ENCODE data around the gene KRT72. TPM values are rescaled to one million over a fixed set of nuclear protein-coding genes. Genes with fewer than 3 reads are reported as not detected.

Gene KRT72
- total RNA-seq, 1 donor = not detected

DNA sequence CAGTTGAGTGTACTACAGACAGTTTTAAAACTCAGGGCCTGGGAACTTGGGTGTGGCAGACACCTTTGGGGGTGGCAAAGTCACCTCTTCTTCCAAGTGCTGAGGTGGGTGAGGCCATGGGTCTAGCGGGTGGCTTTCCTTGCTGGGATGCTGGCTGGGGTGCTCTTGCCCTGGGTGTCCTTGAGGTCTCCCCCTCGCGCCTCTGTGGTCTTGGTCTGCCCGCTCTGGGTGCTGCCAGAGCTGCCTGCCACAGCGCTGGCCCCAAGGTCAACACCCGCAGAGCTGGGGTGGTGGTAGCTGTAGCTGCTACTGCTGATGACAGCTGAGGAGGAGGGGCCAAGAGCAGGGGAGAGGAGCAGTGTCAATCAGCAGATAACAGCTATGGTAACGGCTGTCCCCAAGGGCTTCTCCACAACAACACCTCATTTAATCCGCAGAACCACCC is 34.4 kb downstream of the KRT72 start:
- no peak for DNase-seq (ENCODE audit: low read depth)

DNA sequence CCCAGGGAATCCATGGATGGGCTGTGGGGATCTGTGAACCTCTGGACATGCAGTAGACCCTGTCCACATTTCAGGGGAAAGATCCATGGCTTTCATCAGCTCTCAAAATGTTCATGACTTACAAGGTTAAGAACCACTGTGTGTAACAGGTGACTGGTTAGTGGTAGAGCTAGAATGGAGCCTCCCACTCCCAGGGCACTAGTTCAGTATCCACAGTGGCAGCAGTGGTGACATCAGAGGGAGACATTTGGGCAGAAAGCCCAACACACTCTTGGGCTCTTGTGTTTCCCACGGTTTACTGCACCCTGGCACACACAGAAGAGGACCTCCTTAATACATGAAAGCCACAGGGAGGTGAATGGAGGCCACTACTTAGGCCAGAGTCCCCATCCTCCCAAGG is 36.7 kb downstream of the KRT72 start:
- no peak for DNase-seq (ENCODE audit: low read depth)
- TF ChIP-seq, protein P1, sequence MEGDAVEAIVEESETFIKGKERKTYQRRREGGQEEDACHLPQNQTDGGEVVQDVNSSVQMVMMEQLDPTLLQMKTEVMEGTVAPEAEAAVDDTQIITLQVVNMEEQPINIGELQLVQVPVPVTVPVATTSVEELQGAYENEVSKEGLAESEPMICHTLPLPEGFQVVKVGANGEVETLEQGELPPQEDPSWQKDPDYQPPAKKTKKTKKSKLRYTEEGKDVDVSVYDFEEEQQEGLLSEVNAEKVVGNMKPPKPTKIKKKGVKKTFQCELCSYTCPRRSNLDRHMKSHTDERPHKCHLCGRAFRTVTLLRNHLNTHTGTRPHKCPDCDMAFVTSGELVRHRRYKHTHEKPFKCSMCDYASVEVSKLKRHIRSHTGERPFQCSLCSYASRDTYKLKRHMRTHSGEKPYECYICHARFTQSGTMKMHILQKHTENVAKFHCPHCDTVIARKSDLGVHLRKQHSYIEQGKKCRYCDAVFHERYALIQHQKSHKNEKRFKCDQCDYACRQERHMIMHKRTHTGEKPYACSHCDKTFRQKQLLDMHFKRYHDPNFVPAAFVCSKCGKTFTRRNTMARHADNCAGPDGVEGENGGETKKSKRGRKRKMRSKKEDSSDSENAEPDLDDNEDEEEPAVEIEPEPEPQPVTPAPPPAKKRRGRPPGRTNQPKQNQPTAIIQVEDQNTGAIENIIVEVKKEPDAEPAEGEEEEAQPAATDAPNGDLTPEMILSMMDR (IDR thresholded peaks at IDR 0.05; ENCODE audit: insufficient read depth, low read depth, low read length) = no peak
- H3K4me3 ChIP-seq (ENCODE audit: low read depth, low read length) = no peak overlapping the region

More for the DNA sequence above, 34.4 kb downstream of the KRT72 start:
- no peak overlapping the region for H3K4me3 ChIP-seq (ENCODE audit: low read depth, low read length)
- TF ChIP-seq, protein P1 (IDR thresholded peaks at IDR 0.05; ENCODE audit: insufficient read depth, low read depth, low read length) = no peak

DNA sequence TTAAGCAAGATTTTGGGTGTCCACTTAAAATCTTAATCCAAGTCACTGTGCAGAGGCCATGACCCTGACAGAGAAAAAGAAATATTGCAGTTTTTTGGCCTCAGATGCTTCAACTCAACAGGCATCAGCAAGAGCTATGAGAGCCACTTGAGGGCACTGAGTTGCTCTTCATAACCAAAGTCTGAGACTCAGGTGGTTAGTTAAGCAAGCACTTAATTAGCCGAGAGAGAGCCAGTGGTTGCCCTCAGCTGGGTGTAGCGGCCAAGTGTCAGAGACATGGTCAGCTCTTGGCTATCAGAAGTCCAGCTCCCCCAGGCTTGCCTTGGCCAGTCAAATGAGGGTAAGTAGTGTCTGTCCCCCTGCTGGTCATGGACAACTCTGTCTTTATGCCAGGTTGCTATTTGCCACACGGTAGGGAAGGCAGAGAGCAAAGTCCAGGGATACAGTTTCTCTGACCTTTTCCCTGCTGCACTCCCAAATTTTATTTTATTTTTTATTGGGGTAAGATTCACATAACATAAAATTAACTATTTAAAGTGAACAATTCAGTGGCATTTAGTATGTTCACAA is 39.3 kb downstream of the KRT72 start:
- H3K4me3 ChIP-seq (ENCODE audit: low read depth, low read length) = no peak overlapping the region
- TF ChIP-seq, protein P1 (IDR thresholded peaks at IDR 0.05; ENCODE audit: insufficient read depth, low read depth, low read length) = peak; percentile 34
- peak; percentile 1 for DNase-seq (ENCODE audit: low read depth)

DNA sequence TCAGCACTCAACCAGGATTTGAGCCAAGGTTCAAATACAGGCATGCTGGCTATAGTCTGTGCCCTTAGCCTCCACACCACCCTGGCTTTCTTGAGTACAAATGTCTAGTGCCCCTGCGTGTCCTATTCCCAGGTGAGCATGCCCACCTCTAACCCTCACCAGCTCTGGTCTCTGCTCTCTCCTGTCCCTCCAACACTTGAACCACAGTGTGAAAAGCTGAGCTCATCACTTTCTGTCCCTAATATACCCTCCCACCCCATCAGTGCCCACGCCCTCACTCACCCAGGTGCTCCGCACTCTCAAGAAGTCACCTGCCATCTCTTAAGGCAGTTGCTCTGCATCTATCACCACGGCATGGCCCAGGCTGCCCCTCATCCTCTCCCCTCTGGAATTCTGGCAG is 41.3 kb downstream of the KRT72 start:
- no peak for DNase-seq (ENCODE audit: low read depth)
- no peak overlapping the region for H3K4me3 ChIP-seq (ENCODE audit: low read depth, low read length)
- TF ChIP-seq, protein P1 (IDR thresholded peaks at IDR 0.05; ENCODE audit: insufficient read depth, low read depth, low read length) = no peak

DNA sequence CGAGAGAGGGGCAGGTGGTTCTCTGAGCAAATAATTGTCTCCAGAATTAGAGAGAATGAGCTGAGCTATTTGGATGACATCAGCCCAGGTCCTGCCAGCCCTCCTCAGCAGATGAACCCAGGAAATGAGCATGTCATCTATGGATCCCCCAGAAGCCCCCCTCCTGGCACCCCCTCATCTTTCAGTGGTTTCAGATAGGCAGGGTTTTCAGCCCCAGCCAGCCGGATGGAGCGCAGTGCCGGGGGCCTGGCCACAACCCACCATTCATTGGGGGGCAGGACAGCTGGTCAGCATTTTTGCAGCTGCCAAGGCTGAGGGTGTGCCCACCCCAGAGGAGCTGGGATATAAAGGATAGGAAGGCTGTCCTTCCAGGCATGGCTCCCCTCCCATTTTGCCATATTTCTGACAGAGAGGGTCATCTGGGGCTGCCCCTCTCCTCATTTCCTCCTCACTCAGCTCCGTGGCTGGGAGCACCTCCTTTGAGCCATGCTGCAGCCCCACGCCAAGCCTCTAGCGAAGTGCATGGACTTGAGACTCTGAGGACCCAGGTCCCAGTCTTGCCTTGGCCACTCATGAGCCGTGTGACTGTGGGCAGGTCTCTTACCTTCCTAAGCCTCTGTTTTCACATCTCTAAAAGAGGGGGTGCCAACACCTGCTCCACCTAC is 42.4 kb downstream of the KRT72 start:
- TF ChIP-seq, protein P1 (IDR thresholded peaks at IDR 0.05; ENCODE audit: insufficient read depth, low read depth, low read length) = no peak
- no peak overlapping the region for H3K4me3 ChIP-seq (ENCODE audit: low read depth, low read length)
- no peak for DNase-seq (ENCODE audit: low read depth)

DNA sequence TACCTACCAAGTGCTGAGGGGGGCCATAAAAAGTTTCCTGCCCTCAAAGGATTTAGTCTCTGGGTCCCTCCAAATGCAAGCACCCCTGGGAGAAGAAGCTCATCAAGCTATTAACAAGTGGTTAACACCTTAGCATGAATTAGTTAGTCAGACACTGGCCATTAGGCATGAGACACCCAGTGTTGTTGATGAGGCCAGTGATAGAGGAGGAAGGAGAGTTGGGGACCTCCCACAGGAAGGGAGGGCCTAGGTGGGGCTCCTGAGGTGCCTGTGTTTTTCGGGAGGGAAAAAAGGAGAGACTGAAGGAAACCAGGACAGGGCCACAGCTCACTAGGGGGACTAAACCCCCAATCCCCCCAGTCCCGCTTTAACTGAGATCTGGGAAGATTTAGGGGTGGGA is 43.8 kb downstream of the KRT72 start:
- no peak overlapping the region for H3K4me3 ChIP-seq (ENCODE audit: low read depth, low read length)
- no peak for DNase-seq (ENCODE audit: low read depth)
- TF ChIP-seq, protein P1 (IDR thresholded peaks at IDR 0.05; ENCODE audit: insufficient read depth, low read depth, low read length) = no peak

All from fibroblast of villous mesenchyme (primary cell).